ENCODE results near the gene LHPP.

LHPP gene

GRCh38 chr10:124529661-124530214 lies 68.1 kb downstream of the LHPP start:
- Histone ChIP-seq H3K4me3 (no peak overlapping the region), H3K27ac (no peak overlapping the region)

- no peak overlapping the region for H3K27ac ChIP-seq
- no peak overlapping the region for H3K4me3 ChIP-seq
Measured at GRCh38 chr10:124530215-124530665, 68.6 kb downstream of the LHPP start.

- Histone ChIP-seq H3K27ac (no peak overlapping the region), H3K4me3 (no peak overlapping the region)
Measured at GRCh38 chr10:124530816-124531215, 69.2 kb downstream of the LHPP start.

- no peak overlapping the region for H3K4me3 ChIP-seq
- no peak overlapping the region for H3K27ac ChIP-seq
Measured at GRCh38 chr10:124532106-124532641, 70.6 kb downstream of the LHPP start.

GRCh38 chr10:124532788-124533187 lies 71.2 kb downstream of the LHPP start:
- Histone ChIP-seq H3K27ac (no peak overlapping the region), H3K4me3 (no peak overlapping the region)

- Histone ChIP-seq H3K27ac (no peak overlapping the region), H3K4me3 (no peak overlapping the region)
Measured at GRCh38 chr10:124533266-124533665, 71.6 kb downstream of the LHPP start.

- no peak overlapping the region for H3K4me3 ChIP-seq
- peak overlapping the region in 1 of 21 experiments; percentile 44 for H3K27ac ChIP-seq
Measured at GRCh38 chr10:124534231-124534798, 72.7 kb downstream of the LHPP start.

GRCh38 chr10:124534826-124535601 lies 73.4 kb downstream of the LHPP start:
- Histone ChIP-seq H3K27ac (peak overlapping the region in 2 of 21 experiments; percentile 4 to 30), H3K4me3 (no peak overlapping the region)

- peak overlapping the region in 10 of 21 experiments; percentile 4 to 42 (median 18) for H3K27ac ChIP-seq
- no peak overlapping the region for H3K4me3 ChIP-seq
Measured at GRCh38 chr10:124535731-124536495, 74.3 kb downstream of the LHPP start.

GRCh38 chr10:124536496-124537050 lies 75.0 kb downstream of the LHPP start:
- Histone ChIP-seq H3K4me3 (no peak overlapping the region), H3K27ac (peak overlapping the region in 7 of 21 experiments; percentile 4 to 42 (median 15))

GRCh38 chr10:124537166-124537725 lies 75.6 kb downstream of the LHPP start:
- no peak overlapping the region for H3K27ac ChIP-seq
- no peak overlapping the region for H3K4me3 ChIP-seq

GRCh38 chr10:124537891-124538290 lies 76.3 kb downstream of the LHPP start:
- H3K27ac ChIP-seq = no peak overlapping the region
- no peak overlapping the region for H3K4me3 ChIP-seq

- Histone ChIP-seq H3K4me3 (no peak overlapping the region), H3K27ac (no peak overlapping the region)
Measured at GRCh38 chr10:124538706-124539105, 77.1 kb downstream of the LHPP start.

- no peak overlapping the region for H3K4me3 ChIP-seq
Measured at GRCh38 chr10:124539935-124540641, 78.5 kb downstream of the LHPP start.

GRCh38 chr10:124541076-124541903 lies 79.7 kb downstream of the LHPP start:
- Histone ChIP-seq H3K27ac (no peak overlapping the region), H3K4me3 (no peak overlapping the region)

More at GRCh38 chr10:124539935-124540641, 78.5 kb downstream of the LHPP start:
- no peak overlapping the region for H3K27ac ChIP-seq

GRCh38 chr10:124542336-124542735 lies 80.7 kb downstream of the LHPP start:
- Histone ChIP-seq H3K27ac (no peak overlapping the region), H3K4me3 (no peak overlapping the region)

- Histone ChIP-seq H3K4me3 (no peak overlapping the region), H3K27ac (no peak overlapping the region)
Measured at GRCh38 chr10:124543146-124543545, 81.5 kb downstream of the LHPP start.

GRCh38 chr10:124543971-124544370 lies 82.3 kb downstream of the LHPP start:
- peak overlapping the region in 1 of 21 experiments; percentile 12 for H3K27ac ChIP-seq
- no peak overlapping the region for H3K4me3 ChIP-seq

Data from skin epidermis (tissue), 12 donors.